Common myeloid progenitor, CD34-positive (primary cell): ENCODE measurements around the gene PPP2R2B.

Experiments
- CTCF ChIA-PET: fragments of 350-600 bp; sonication (Branson Sonifier 250); formaldehyde crosslinking; loops from one replicate; lab custom pipeline; 2021; ENCODE audit warnings: antibody characterized with exemption; lab: Charles Lee
- POLR2A ChIA-PET: fragments of 350-600 bp; sonication (Branson Sonifier 250); formaldehyde crosslinking; loops from one replicate; lab custom pipeline; 2021; ENCODE audit warnings: antibody characterized with exemption; lab: Charles Lee
- DNase-seq, 3 donors: peaks; one replicate each; pipeline versions ENCODE4 v3.0.0 to v3.0.0-alpha.2; 2013
- H3K27ac ChIP-seq, 2 experiments: 1 replicate in 1 of 2; 2 replicates in 1 of 2; pipeline ENCODE4 v1.7.0; 2013; ENCODE audit warnings: inconsistent platforms in 2 of 2, low read length in 2 of 2, mild to moderate bottlenecking in 2 of 2, low read depth in 1 of 2, moderate library complexity in 1 of 2; ENCODE audit not compliant: severe bottlenecking in 2 of 2, insufficient read depth in 1 of 2, poor library complexity in 1 of 2
- H3K27me3 ChIP-seq, 5 experiments: replicated peaks in 2 of 5; 1 replicate in 3 of 5; 2 replicates in 2 of 5; pipeline versions ENCODE4 v1.6.1 to v1.7.0; 2013; ENCODE audit warnings: low read length in 4 of 5, mild to moderate bottlenecking in 2 of 5, moderate library complexity in 2 of 5, inconsistent platforms in 1 of 5; ENCODE audit not compliant: insufficient read depth in 5 of 5, control insufficient read depth in 4 of 5
- H3K36me3 ChIP-seq, 4 experiments: 1 replicate in 2 of 4; 2 replicates in 2 of 4; pipeline versions ENCODE4 v1.6.1 to v1.7.0; 2013; ENCODE audit warnings: low read length in 3 of 4, control low read depth in 1 of 4, mild to moderate bottlenecking in 1 of 4; ENCODE audit not compliant: control insufficient read depth in 4 of 4, insufficient read depth in 4 of 4
- H3K4me1 ChIP-seq, 4 experiments: 1 replicate in 3 of 4; 2 replicates in 1 of 4; pipeline versions ENCODE4 v1.6.1 to v1.7.1; 2013; ENCODE audit warnings: low read length in 3 of 4, mild to moderate bottlenecking in 3 of 4, control low read depth in 1 of 4, inconsistent platforms in 1 of 4, moderate library complexity in 1 of 4; ENCODE audit not compliant: control insufficient read depth in 4 of 4, insufficient read depth in 4 of 4; ENCODE audit errors: control extremely low read depth in 1 of 4
- H3K4me3 ChIP-seq, 7 experiments: 1 replicate in 4 of 7; 2 replicates in 3 of 7; pipeline versions ENCODE4 v1.5.1 to v1.7.0; 2013; ENCODE audit warnings: mild to moderate bottlenecking in 7 of 7, low read length in 6 of 7, moderate library complexity in 6 of 7, inconsistent platforms in 2 of 7, low read depth in 2 of 7, control low read depth in 1 of 7; ENCODE audit not compliant: insufficient read depth in 4 of 7, control insufficient read depth in 1 of 7; ENCODE audit errors: extremely low read depth in 1 of 7
- H3K9me3 ChIP-seq, 5 experiments: 1 replicate in 4 of 5; 2 replicates in 1 of 5; pipeline versions ENCODE4 v1.6.1 to v1.7.1; 2013; ENCODE audit warnings: low read length in 4 of 5, mild to moderate bottlenecking in 2 of 5, inconsistent platforms in 1 of 5, low read depth in 1 of 5, moderate library complexity in 1 of 5; ENCODE audit not compliant: control insufficient read depth in 4 of 5, insufficient read depth in 2 of 5; ENCODE audit errors: control extremely low read depth in 1 of 5
- WGBS: methylation state at CpG from one replicate; pipeline ENCODE4 v1.1.5; 2013; ENCODE audit not compliant: insufficient coverage; 5-methylcytosine and 5-hydroxymethylcytosine counted together

Gene PPP2R2B

GRCh38 chr5:146682899-146683532 is 195.5 kb downstream of the PPP2R2B start:
- DNase-seq: no peak
- Histone ChIP-seq H3K27me3 (no peaks in the 10 kb centered on the region), H3K27ac (no peak overlapping the region), H3K9me3 (no peaks in the 10 kb centered on the region), H3K4me3 (no peak overlapping the region), H3K36me3 (no peaks in the 10 kb centered on the region), H3K4me1 (no peaks in the 10 kb centered on the region)
- WGBS: 94% methylated on average over 3 of the region's 5 CpGs
- POLR2A ChIA-PET: no interaction called here
- CTCF ChIA-PET: no interaction called here

- no peaks in the 10 kb centered on the region for H3K27me3 ChIP-seq
- no peaks in the 10 kb centered on the region for H3K9me3 ChIP-seq
- 100% methylated on average over 1 of the region's 2 CpGs for WGBS
- H3K4me3 ChIP-seq: no peak overlapping the region
- no peaks in the 10 kb centered on the region for H3K36me3 ChIP-seq
- CTCF ChIA-PET: interaction anchor here (0.9 kb wide), 1 partner anchor 8 kb away, joined by 3 read pairs; no protein-coding TSS in a partner anchor
- no peak for DNase-seq
- no peak overlapping the region for H3K27ac ChIP-seq
- no peaks in the 10 kb centered on the region for H3K4me1 ChIP-seq
- POLR2A ChIA-PET: no interaction called here
Measured at GRCh38 chr5:146681585-146682105, 196.9 kb downstream of the PPP2R2B start.

GRCh38 chr5:146680846-146681584 is 197.5 kb downstream of the PPP2R2B start:
- CTCF ChIA-PET: interaction anchor here (0.9 kb wide), 1 partner anchor 9 kb away, joined by 3 read pairs; no protein-coding TSS in a partner anchor
- DNase-seq: no peak
- Histone ChIP-seq H3K27me3 (no peaks in the 10 kb centered on the region), H3K4me3 (no peak overlapping the region), H3K36me3 (no peaks in the 10 kb centered on the region), H3K27ac (no peak overlapping the region), H3K4me1 (peaks cover 0 to under 1% (median under 1%) of the 10 kb centered on the region in 4 experiments), H3K9me3 (no peaks in the 10 kb centered on the region)
- POLR2A ChIA-PET: no interaction called here
- 93% methylated on average over 5 of the region's 9 CpGs for WGBS

- WGBS: 10% methylated on average over 2 of the region's 4 CpGs
- peak in 2 of 3 donors; percentile 44 to 62 for DNase-seq
- ChIA-PET CTCF (interaction anchor here (0.9 to 2.5 kb wide), 2 partner anchors 13 to 35 kb away, joined by 4 to 11 read pairs; no protein-coding TSS in a partner anchor), POLR2A (no interaction called here)
- no peaks in the 10 kb centered on the region for H3K9me3 ChIP-seq
- no peak overlapping the region for H3K27ac ChIP-seq
- H3K4me1 ChIP-seq: peaks cover 2 to 24% (median 11%) of the 10 kb centered on the region in 4 experiments
- peak overlapping the region in 3 of 7 experiments; percentile 13 to 17 (median 14) for H3K4me3 ChIP-seq
- H3K27me3 ChIP-seq: no peaks in the 10 kb centered on the region
- H3K36me3 ChIP-seq: no peaks in the 10 kb centered on the region
Measured at GRCh38 chr5:146675636-146676035, 202.9 kb downstream of the PPP2R2B start.

DNA sequence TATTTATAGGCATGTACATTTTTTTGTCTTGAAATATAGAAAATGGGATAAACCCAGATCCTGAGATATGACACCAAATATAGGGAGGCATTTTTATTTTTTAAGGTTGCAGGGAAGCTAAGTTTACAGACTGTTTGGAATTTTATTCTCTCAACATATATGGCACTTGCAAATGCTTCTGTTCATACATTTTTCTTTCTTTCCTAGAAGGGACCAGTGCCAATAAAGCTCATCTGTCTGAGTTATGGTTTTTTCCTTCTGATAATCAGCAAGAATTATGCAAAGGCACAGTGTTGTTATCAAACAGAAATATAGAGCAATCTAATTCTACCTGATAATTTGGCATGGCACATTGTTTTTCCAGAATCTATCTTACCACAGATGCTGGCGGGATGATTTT is 205.7 kb downstream of the PPP2R2B start:
- H3K36me3 ChIP-seq: no peaks in the 10 kb centered on the region
- no peaks in the 10 kb centered on the region for H3K27me3 ChIP-seq
- no peak overlapping the region for H3K27ac ChIP-seq
- DNase-seq: no peak
- WGBS: no CpG with 5 or more reads among the region's 1 CpG
- no peaks in the 10 kb centered on the region for H3K9me3 ChIP-seq
- CTCF ChIA-PET: interaction anchor here (1.1 to 1.6 kb wide), 2 partner anchors 10 to 293 kb away, joined by 3 to 4 read pairs; no protein-coding TSS in a partner anchor
- POLR2A ChIA-PET: no interaction called here
- H3K4me3 ChIP-seq: no peak overlapping the region
- peaks cover 2 to 24% (median 11%) of the 10 kb centered on the region in 4 experiments for H3K4me1 ChIP-seq

DNA sequence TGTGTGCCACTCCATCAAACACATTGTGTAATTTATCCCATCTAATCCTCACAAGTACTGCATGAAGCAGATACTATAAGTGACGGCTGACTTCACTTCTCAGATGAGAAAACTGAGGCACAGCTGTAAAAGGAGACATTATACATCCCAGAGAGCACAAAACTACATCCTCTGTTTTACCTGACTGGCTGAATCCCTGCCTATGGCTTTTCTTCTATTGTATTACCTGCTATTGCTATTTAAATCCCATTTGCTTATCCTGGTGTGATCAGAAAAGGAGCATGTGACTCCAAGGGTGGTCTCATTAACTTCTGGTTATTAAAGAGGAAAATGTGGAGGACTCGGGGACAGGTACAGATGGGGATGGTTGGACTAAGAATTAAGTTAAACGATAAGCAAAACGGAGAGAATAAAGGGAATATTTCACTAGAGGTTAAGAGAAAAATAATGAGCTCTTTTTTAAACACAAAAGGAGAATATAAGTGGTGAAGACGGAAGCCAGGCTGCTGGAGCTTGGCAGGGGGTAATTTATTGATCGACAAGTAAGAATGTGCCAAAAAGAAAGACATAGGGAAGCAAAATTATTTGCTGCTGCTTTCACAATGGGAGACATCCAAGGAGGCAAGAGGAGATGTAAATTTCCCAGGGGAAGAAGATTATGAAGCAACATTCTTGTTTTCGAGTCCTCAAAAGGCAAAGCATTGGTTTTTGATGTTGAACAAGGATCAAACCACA is 206.8 kb downstream of the PPP2R2B start:
- POLR2A ChIA-PET: no interaction called here
- Histone ChIP-seq H3K27me3 (no peaks in the 10 kb centered on the region), H3K4me3 (no peak overlapping the region), H3K4me1 (peaks cover 2 to 24% (median 11%) of the 10 kb centered on the region in 4 experiments), H3K27ac (no peak overlapping the region), H3K9me3 (no peaks in the 10 kb centered on the region), H3K36me3 (no peaks in the 10 kb centered on the region)
- CTCF ChIA-PET: interaction anchor here (1.1 to 1.6 kb wide), 2 partner anchors 9 to 294 kb away, joined by 3 to 4 read pairs; no protein-coding TSS in a partner anchor
- 17% methylated on average over 6 of the region's 7 CpGs for WGBS
- DNase-seq: peak in 1 of 3 donors; percentile 29
